ENCODE measurements around the gene KCNN4. TPM values are rescaled to one million over a fixed set of nuclear protein-coding genes. Genes with fewer than 3 reads are reported as not detected.

Gene KCNN4
- polyA plus RNA-seq, 1 of the 3 experiments (the other 2 are of a cell fraction): 22.2 TPM

DNA sequence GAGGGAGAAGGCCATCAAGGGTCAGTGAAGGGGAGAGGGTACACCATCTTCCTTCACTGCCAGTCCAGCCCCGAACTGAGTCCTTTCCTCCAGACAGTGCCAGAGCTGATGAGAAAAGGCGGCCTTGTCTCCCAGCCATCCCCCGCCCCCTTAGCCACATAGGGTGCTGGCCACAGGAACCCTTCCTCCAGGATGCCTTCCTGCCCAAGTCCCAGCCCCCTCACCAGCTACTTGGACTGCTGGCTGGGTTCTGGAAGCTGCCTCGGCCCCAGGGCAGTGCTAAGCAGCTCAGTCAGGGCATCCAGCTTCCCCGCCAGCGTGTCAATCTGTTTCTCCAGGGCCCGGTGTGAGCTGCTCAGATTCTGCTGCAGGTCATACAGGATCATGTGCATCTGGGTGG, 13.5 kb downstream of the KCNN4 start:
- Histone ChIP-seq H3K36me3 (replicated peaks in 1 of 2; ENCODE audit: control insufficient read depth in 1 of 2, insufficient read depth in 2 of 2, low read length in 1 of 2) (no peaks in the 10 kb centered on the region), H3K27me3 (ENCODE audit: insufficient read depth) (no peaks in the 10 kb centered on the region), H3F3A (replicated peaks; ENCODE audit: insufficient read depth) (peaks cover 34% of the 10 kb centered on the region), H3K27ac (ENCODE audit: low read depth in 2 of 2, low read length in 1 of 2) (no peak overlapping the region), H3K9ac (no peak overlapping the region), H3K4me2 (no peak overlapping the region), H2AFZ (ENCODE audit: low read depth) (no peak overlapping the region), H3K9me2 (no peaks in the 10 kb centered on the region), H3K79me2 (ENCODE audit: insufficient read depth) (no peaks in the 10 kb centered on the region), H4K20me1 (ENCODE audit: insufficient read depth) (no peaks in the 10 kb centered on the region), H3K9me3 (no peaks in the 10 kb centered on the region), H3K4me3 (ENCODE audit: low read depth in 2 of 2, low read length in 1 of 2) (no peak overlapping the region), H3K4me1 (ENCODE audit: control insufficient read depth in 1 of 2, insufficient read depth in 2 of 2, low read depth in 1 of 2, low read length in 1 of 2) (peaks cover 0 to 21% of the 10 kb centered on the region in 2 experiments; a peak in 3 of 4 replicates)
- DNase-seq: no peak
- WGBS (ENCODE audit: low lambda C conversion rate): 80% methylated on average over 7 of the region's 7 CpGs
- ChIA-PET POLR2A (no interaction called here), CTCF (interaction anchor here (1.3 to 5.4 kb wide), 8 partner anchors 9 to 46 kb away, joined by 4 to 47 read pairs (median 10); no protein-coding TSS in a partner anchor)
- no peak for TF ChIP-seq GATA2 (CRISPR knock-in tag; IDR thresholded peaks at IDR 0.05)
- TF ChIP-seq, protein P1, sequence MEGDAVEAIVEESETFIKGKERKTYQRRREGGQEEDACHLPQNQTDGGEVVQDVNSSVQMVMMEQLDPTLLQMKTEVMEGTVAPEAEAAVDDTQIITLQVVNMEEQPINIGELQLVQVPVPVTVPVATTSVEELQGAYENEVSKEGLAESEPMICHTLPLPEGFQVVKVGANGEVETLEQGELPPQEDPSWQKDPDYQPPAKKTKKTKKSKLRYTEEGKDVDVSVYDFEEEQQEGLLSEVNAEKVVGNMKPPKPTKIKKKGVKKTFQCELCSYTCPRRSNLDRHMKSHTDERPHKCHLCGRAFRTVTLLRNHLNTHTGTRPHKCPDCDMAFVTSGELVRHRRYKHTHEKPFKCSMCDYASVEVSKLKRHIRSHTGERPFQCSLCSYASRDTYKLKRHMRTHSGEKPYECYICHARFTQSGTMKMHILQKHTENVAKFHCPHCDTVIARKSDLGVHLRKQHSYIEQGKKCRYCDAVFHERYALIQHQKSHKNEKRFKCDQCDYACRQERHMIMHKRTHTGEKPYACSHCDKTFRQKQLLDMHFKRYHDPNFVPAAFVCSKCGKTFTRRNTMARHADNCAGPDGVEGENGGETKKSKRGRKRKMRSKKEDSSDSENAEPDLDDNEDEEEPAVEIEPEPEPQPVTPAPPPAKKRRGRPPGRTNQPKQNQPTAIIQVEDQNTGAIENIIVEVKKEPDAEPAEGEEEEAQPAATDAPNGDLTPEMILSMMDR (IDR thresholded peaks at IDR 0.05): no peak

DNA sequence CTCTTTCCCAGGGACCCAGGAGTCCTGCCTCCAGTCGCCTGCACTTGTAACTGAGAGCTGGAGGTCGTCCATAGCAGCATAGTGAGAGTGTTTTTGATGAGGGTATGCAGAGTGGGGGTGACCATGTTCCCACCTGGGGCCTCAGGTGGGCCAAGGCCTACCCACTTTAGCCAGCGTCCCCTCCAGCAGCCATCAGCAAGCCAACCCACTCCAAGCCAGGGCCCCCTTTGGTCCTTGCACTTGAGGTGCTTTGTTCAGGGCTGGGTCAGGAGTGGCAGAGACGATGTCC, 14.1 kb downstream of the KCNN4 start:
- Histone ChIP-seq H3K27ac (ENCODE audit: low read depth in 2 of 2, low read length in 1 of 2) (no peak overlapping the region), H3K27me3 (ENCODE audit: insufficient read depth) (no peaks in the 10 kb centered on the region), H4K20me1 (ENCODE audit: insufficient read depth) (no peaks in the 10 kb centered on the region), H3K36me3 (replicated peaks in 1 of 2; ENCODE audit: control insufficient read depth in 1 of 2, insufficient read depth in 2 of 2, low read length in 1 of 2) (no peaks in the 10 kb centered on the region), H3K9ac (no peak overlapping the region), H3K4me1 (ENCODE audit: control insufficient read depth in 1 of 2, insufficient read depth in 2 of 2, low read depth in 1 of 2, low read length in 1 of 2) (peaks cover 0 to 21% of the 10 kb centered on the region in 2 experiments; a peak in 3 of 4 replicates), H3K79me2 (ENCODE audit: insufficient read depth) (no peaks in the 10 kb centered on the region), H3K4me2 (no peak overlapping the region), H3K9me3 (no peaks in the 10 kb centered on the region), H3F3A (replicated peaks; ENCODE audit: insufficient read depth) (peaks cover 34% of the 10 kb centered on the region), H3K4me3 (ENCODE audit: low read depth in 2 of 2, low read length in 1 of 2) (no peak overlapping the region), H3K9me2 (no peaks in the 10 kb centered on the region), H2AFZ (ENCODE audit: low read depth) (no peak overlapping the region)
- ChIA-PET POLR2A (no interaction called here), CTCF (interaction anchor here (1.0 to 5.4 kb wide), 18 partner anchors 10 to 81 kb away, joined by 3 to 47 read pairs (median 5); partner anchors contain the start of genes KCNN4 and SMG9)
- DNase-seq: no peak
- 85% methylated on average over 4 of the region's 4 CpGs for whole genome bisulfite sequencing (ENCODE audit: low lambda C conversion rate)
- TF ChIP-seq EP300 (IDR thresholded peaks at IDR 0.05; ENCODE audit: borderline replicate concordance in 1 of 2, low read depth in 1 of 2, low read length in 1 of 2) (no peak), FOXJ3 (CRISPR knock-in tag; IDR thresholded peaks at IDR 0.05) (no peak), FOSL2 (IDR thresholded peaks at IDR 0.05; ENCODE audit: borderline replicate concordance, low read depth) (no peak), RXRA (IDR thresholded peaks at IDR 0.05; ENCODE audit: borderline replicate concordance, low read depth) (no peak)
- TF ChIP-seq, protein P2, sequence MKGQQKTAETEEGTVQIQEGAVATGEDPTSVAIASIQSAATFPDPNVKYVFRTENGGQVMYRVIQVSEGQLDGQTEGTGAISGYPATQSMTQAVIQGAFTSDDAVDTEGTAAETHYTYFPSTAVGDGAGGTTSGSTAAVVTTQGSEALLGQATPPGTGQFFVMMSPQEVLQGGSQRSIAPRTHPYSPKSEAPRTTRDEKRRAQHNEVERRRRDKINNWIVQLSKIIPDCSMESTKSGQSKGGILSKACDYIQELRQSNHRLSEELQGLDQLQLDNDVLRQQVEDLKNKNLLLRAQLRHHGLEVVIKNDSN (IDR thresholded peaks at IDR 0.05; ENCODE audit: borderline replicate concordance, low read depth): no peak

All from SK-N-SH (cell line).